Measurements from ENCODE around the gene NCAM2. TPM values are rescaled to one million over a fixed set of nuclear protein-coding genes. Genes with fewer than 3 reads are reported as not detected.

NCAM2 gene
- total and polyA plus RNA-seq, 11 donors, result 0.19 to 4.3 (median 2.9) TPM

GRCh38 chr21:21463456-21463855 is 465.2 kb downstream of the NCAM2 start:
- no peaks in the 10 kb centered on the region for H3K36me3 ChIP-seq
- H3K4me3 ChIP-seq, result no peak overlapping the region
- no peak for DNase-seq
- no peak overlapping the region for H3K27ac ChIP-seq
- intact Hi-C loops (cut with DNase I), result no loop called here
- WGBS, 4 donors, result 49 to 70% (median 66%) methylated on average over 4 of the region's 4 CpGs
- no peak for ATAC-seq
- no peak for TF ChIP-seq POLR2A (IDR thresholded peaks at IDR 0.05)
- TF ChIP-seq CTCF (IDR thresholded peaks at IDR 0.05), result no peak
- H3K9me3 ChIP-seq, result no peaks in the 10 kb centered on the region
- H3K27me3 ChIP-seq, result no peaks in the 10 kb centered on the region
- no peaks in the 10 kb centered on the region for H3K4me1 ChIP-seq

GRCh38 chr21:21464684-21465083 is 466.5 kb downstream of the NCAM2 start:
- DNase-seq (no peak), ATAC-seq (no peak)
- Histone ChIP-seq H3K9me3 (no peaks in the 10 kb centered on the region), H3K4me3 (no peak overlapping the region), H3K27ac (no peak overlapping the region), H3K36me3 (no peaks in the 10 kb centered on the region), H3K27me3 (no peaks in the 10 kb centered on the region), H3K4me1 (no peaks in the 10 kb centered on the region)
- intact Hi-C loops (cut with DNase I), result no loop called here
- WGBS, 4 donors, result 58 to 74% (median 70%) methylated on average over 1 of the region's 1 CpG
- no peak for TF ChIP-seq POLR2A (IDR thresholded peaks at IDR 0.05)
- no peak for TF ChIP-seq CTCF (IDR thresholded peaks at IDR 0.05)

GRCh38 chr21:21466752-21467151 is 468.5 kb downstream of the NCAM2 start:
- 83 to 94% (median 89%) methylated on average over 1 of the region's 1 CpG for WGBS, 4 donors
- Histone ChIP-seq H3K36me3 (no peaks in the 10 kb centered on the region), H3K4me3 (no peak overlapping the region), H3K9me3 (no peaks in the 10 kb centered on the region), H3K27ac (no peak overlapping the region), H3K4me1 (no peaks in the 10 kb centered on the region), H3K27me3 (no peaks in the 10 kb centered on the region)
- no peak for ATAC-seq
- no peak for DNase-seq
- intact Hi-C loops (cut with DNase I), result no loop called here
- no peak for TF ChIP-seq POLR2A (IDR thresholded peaks at IDR 0.05)
- no peak for TF ChIP-seq CTCF (IDR thresholded peaks at IDR 0.05)

- Histone ChIP-seq H3K36me3 (no peaks in the 10 kb centered on the region), H3K9me3 (no peaks in the 10 kb centered on the region), H3K4me1 (no peaks in the 10 kb centered on the region), H3K27ac (no peak overlapping the region), H3K27me3 (no peaks in the 10 kb centered on the region), H3K4me3 (no peak overlapping the region)
- DNase-seq (no peak), ATAC-seq (no peak)
- no peak for TF ChIP-seq CTCF (IDR thresholded peaks at IDR 0.05)
- no peak for TF ChIP-seq POLR2A (IDR thresholded peaks at IDR 0.05)
- intact Hi-C loops (cut with DNase I), result no loop called here
Observed at GRCh38 chr21:21468003-21468402, 469.8 kb downstream of the NCAM2 start.

Measured in heart left ventricle (tissue), 16 donors.